Stimulated activated CD8-positive, alpha-beta memory T cell treated with anti-CD3 and anti-CD28 coated beads, Interleukin-7, amount 100 ng/mL, for 4 hours (primary cell): ENCODE data around the gene LRRC57.
"Not testable (repeated sequence)": the region's sequence is repeated elsewhere in the genome, so short reads cannot be mapped to it uniquely, and the experiment has no call there.

Experiments used
- DNase-seq, 2 donors: peaks; one replicate each; pipeline ENCODE4 v3.0.0-alpha.2; 2020; ENCODE audit warnings: low read depth in 2 of 2

LRRC57 gene

DNA sequence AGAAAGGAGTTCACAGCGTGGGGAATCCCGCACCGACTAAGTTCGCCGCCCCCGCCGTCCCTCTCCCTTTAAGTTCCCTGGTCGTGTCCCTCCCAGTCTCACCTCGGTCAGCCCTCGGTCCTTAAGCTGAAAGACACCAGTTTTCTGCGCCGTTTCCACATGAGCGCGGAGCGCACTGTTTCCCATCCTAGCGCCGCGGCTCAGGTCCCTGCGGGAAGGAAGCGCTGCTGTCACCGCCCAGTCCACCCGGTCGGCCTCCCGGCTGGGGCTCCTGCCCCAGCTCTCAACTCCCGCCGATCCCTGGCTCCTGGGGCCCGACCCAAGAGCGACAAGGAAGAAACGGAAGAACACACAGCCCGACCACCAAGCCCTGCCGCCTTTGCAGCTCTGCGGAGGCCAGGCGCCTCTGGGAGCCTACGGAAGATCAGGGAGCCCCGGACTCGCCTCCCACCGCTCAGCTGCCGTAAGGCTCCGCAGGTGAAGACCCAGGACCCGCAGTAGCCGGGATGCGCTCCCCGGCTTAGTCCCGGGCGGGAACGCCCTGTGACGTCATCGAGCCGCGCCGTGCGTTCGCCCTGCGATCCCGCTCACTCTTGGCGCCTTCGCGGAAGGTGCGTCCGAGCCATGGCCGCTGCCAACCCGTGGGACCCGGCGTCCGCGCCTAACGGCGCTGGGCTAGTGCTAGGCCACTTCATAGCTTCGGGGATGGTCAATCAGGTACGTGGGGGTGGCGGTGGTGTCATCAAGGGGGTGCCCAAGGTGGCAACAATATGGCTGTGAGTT is at the start of gene LRRC57, which contains the start of gene HAUS2:
Gene LRRC57, minus strand, starts transcription at position 545 of the 783 bp plus-strand sequence. Its CDS starts 359 bp downstream, at position 186.
Gene HAUS2, plus strand, starts transcription at position 590 of the 783 bp plus-strand sequence. Its CDS starts 35 bp downstream, at position 625.
- peak; percentile 67 to 84 for DNase-seq

DNA sequence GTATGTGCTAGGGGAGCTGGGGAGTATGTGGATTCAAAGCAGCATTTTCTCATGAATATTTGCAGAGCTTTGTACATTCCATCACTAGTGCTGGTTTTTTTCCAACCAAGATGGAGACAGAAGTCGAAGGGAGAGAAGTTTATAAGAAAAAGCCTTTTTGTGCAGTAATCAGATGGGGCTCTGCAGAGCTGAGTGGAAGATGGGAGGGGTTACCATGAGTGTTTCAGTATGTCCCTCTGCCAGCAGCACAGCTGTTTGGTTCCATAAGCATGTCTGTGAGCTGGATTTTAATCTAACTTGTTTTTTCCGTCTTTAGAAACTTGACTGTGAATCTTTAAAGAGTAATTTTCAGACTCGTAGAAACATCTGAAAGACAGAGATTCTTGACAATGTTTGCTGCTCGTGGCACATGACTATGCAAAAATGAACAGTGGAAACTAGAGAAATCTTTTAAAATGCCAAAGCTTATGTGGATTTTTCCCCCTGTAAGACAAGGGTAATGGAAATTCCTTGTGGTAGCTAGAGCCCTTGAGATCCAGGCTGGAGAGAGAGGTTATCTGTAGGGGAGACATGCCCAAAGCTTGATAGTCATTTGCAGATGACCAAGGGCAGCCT is 47.1 kb upstream of the LRRC57 start:
- no peak for DNase-seq

DNA sequence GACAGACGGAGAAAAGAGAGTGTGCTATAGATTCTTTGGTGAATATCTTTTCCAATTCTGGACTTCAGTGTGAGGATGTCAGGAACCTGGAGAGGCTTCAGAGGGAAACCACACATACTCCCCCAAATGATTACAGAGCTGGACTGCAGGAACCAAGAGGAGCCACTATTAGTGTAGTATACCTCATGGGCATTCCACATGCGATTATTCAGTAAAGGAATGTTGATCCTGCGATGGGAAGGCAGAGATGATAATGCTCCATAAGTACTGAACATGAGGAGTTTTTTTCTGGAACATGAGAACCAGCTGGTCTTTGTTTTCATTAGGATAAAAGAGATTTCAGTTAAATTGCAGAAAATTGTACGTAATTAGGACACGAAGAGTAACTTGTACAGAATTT is 45.5 kb upstream of the LRRC57 start:
- no peak for DNase-seq

DNA sequence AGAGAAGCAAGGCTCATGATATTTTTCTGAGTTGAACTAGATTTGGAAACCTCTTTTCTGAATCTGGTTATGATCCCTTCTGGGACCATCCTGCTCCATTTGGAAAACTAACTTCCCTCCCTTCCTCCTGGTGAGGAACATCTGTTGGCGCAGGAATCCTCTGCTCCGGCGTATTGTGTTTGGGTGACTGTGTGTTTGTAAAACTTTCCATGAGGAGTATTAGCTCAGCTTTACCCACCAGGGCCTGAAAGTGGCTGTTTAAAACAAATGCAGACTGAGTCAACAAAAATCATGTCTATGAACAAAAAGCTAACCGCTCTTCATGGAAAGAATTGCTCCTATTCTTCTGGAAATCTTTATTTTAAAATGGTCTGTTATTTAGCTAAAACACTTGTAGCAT is 44.5 kb upstream of the LRRC57 start:
- DNase-seq: no peak

DNA sequence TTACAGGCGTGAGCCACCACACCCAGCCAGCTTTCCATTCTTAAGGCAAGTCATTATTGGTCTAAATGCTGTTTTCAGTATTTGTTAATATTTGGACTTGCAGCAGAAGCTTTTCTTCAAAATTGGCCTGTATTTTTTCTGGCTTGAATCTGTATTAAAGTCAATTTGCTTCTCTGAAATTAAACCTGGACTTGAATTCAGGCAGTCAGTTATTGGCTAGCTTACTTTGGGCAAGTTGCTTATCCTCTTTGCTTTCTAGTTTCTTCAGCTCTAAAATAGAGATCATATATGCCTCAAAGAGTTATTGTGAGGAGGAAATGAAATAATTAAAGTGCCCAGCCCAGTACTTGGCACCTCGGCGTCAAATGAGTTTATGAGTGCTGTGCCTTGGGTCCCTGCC is 44.1 kb upstream of the LRRC57 start:
- no peak for DNase-seq

DNA sequence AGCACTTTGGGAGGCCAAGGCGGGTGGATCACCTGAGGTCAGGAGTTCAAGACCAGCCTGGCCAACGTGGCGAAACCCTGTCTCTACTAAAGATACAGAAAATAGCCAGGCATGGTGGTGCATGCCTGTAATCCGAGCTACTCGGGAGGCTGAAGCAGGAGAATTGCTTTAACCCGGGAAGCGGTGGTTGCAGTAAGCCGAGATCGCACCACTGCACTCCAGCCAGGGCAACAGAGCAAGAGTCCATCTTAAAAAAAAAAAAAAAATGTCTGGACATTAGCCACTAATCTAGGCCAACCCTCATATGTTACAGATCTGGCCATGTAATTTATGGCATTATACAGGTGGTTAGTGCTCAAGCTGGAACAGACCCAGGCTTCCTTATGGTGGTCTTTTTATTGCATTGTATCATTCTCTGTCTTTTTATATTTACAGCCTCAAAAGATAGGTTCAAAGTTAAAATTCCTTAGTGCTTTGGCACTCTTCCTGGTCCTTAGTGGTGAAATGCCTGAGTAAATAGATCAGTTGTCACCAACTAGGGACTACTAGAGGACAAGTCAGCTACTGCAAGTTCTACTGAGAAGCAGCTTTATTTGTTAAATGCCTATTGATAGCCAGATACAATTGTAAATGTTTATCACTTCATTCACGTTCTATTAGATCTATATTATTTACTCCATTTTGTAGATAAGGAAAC is 42.8 kb upstream of the LRRC57 start:
- DNase-seq: no peak

DNA sequence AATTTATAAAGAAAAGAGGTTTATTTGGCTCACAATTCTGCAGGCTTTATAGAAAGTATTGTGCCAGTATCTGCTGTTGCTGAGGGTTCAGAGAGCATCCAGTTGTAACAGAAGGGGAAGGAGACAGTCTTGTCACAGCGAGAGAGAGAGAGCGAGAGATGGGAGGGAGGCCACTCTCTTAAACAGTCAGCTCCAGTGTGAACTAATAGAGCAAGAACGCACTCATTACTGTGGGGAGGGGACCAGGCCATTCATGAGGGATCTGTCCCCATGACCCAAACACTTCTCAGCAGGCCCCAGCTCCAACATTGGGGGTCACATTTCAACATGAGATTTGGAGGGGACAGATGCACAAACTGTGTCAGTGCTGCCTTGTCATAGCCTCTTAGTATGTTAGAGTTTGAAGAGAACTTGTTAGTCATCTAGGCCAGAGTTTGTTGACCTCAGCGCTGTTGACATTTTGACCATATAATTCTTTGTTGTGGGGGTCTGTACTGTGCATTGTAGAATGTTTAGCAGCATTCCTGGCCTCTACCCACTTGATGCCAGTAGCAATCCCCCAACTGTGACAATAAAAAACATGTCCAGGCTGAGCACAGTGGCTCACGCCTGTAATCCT is 42.1 kb upstream of the LRRC57 start:
- no peak for DNase-seq

DNA sequence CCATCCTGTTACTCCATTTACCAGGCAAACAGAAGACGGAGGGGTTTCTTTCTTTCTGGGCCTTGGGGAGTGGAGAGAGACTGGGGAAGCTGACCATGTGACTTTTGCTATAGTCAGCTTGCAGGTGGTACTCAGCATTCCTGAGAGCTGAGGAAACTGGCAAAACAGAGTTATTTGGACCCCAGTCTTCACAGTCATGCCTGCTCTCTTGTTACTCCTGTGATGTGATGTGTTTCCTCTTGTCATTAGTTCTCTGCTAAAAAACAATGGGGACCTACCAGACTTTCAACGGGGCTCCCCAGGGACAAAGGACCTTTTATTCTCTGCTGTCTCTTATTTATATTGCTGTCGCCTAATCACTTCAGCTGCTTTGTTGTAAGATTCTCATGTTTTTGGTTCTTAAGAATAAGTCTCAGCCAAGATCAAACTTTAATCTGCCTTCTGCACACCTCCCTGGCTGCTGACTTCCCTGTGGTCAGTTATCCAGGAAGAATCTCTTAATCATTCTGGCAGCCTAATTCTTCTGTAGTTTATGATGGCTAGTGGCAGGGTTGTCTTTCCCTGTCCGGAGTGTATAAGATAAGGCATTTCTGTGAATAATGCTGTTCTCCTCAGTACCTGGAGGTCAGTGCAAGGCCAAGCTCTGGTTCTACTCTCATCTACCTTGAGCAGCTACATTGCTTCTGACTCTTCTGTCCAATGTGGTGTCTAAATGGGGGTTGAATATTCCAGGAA is 35.6 kb upstream of the LRRC57 start:
- DNase-seq: no peak

DNA sequence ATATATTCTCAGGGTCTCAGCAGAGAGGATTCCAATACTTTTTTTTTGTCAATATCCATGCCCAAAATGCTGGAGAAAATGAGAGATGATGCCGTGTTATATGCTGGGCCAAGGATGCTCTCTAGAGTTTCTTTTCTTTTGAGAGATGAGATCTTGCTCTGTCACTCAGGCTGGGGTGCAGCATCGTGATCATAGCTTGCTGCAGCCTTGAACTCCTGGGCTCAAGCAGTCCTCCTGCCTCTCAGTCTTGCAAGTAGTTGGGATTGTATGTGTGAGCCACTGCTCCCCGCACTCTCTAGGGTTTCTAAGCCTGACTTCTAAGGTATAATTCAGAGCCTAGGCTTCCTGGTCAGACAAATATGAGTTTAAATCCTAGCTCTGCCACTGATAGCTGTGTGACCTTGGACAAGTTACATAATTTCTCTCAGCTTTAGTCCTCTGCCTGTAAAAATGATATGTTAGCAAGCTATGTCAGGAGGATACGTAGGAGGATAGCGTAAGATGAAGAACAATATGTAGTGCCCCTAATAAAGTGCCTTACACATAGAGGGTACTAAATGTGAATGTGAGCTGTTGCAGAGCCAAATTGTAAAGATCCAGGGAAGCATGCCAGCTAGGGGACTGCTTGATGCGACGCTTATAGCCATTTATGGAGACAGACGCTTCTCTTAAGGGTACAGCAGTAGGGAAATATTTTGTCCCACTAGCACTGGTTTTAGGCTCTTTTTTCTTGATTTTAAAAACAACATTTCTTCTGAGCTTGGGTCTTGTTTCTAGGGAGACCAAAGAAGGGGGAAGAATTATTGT is 34.2 kb upstream of the LRRC57 start:
- no peak for DNase-seq

DNA sequence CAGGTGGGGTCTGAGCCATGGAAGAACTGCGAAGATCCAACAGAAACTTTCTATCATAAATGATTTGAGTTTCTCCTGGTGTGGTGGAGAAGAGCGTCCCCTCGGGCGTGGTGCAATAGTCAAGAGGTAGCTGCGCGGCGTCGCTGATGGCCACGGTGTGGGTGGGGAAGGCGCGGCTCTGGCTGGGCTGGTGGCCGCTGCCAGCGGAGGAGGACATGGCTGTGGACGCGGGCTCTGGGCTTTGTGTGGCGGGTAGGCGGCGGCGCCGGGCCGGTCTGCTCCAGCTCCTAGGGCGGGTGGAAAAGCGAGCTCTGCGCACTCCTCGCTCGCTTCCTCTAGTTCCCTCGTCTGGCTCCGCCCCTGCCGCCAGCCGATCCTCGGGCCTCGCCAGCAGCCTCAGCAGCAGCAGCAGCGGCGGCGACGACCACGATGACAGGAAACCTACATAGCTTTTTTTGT is 32.7 kb upstream of the LRRC57 start:
- peak; percentile 46 to 72 for DNase-seq

DNA sequence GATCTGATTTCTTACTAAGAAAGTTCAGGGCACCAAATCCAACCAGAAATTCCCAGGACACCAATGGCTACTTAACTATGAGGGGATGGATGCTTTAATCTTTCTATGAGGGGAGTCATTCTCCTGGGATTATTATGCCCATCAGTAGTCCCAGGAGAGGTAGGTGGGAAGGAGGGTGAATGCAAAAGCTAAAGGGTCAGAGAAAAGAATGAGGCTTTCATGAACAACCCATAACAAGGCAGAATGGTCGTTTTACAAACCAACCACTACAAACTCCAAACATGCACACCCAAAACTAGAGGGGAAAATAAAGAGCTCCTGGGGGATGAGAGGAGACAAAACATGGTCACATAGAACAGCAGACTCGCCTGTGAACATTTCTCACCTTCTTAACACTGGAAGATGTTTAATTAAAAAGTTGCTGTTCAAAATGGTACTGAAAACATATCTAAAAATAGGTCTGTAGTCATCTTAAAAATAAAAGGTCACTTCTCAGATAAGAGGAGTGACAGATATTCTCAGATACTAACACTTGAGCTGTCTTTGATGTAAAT is 30.5 kb upstream of the LRRC57 start:
- DNase-seq: no peak

DNA sequence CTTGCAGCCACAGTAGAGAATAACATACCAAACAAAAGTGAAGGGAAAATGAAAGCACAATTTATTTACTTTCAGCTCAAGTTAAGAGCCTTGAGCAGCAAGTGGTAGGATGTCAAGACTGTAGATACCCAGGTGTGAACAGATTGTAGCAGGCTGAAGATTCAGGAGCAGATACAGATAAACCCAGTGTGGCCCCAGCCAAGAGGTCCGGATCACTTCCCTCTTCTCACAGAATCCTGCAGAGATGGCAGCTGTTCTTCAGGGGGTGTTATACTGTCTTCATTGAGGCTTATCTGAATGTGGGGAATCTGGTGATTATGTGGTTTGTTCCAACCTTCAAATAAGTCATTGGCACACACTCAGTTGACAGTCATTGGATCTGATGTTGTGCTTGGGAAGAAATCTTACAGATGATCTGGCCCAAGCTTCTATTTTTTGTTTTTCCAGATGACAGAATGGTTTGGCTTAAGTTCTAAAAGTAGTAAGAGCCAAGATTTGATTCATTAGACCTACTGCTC is 29.0 kb upstream of the LRRC57 start:
- DNase-seq: no peak

DNA sequence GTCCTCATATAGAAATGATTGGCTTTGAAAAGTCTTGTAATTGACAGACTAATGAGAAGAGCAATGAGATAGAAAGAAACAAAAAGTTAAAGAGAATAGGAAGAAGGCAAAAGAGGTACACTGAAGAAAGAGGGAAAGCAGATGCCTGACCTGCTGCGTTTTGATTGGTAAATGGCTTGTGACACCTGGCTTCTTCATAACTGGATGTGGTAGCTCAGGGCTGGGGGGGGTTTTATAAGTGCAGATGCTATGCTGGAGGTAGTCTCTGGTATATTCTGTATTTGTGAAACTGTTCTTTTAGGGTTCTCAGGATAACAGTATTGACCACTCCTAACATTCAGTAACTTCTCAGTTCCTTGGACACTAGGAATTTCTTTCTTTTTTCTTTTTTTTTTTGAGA is 28.2 kb upstream of the LRRC57 start:
- DNase-seq: no peak

DNA sequence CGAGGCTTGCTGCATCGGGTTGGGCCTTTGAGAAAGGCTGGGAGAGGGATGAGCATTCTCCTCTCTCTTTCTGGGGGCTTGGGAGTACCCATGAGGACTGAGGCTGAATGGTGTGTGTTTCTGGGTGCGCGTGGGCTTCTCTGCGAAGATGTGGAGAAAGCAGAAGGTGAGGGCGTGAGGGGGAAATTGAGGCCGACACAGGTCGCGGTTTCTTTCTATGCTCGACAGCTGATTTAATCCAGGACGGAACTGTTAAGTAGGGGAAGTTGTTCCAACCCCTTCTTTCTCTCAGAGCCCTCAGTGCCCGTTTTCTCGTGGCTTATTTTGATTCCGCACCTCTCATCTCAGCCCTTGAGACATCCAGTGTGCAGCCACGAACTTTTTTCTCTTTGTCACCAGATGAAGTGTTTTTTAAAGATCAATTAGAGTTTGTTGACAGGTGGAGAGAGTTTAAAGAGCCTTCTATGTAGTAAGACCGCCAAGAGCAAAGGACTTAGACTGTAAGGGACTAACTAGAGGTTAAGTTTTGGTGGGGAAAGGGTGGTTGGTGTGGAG is 27.5 kb upstream of the LRRC57 start:
- no peak for DNase-seq

DNA sequence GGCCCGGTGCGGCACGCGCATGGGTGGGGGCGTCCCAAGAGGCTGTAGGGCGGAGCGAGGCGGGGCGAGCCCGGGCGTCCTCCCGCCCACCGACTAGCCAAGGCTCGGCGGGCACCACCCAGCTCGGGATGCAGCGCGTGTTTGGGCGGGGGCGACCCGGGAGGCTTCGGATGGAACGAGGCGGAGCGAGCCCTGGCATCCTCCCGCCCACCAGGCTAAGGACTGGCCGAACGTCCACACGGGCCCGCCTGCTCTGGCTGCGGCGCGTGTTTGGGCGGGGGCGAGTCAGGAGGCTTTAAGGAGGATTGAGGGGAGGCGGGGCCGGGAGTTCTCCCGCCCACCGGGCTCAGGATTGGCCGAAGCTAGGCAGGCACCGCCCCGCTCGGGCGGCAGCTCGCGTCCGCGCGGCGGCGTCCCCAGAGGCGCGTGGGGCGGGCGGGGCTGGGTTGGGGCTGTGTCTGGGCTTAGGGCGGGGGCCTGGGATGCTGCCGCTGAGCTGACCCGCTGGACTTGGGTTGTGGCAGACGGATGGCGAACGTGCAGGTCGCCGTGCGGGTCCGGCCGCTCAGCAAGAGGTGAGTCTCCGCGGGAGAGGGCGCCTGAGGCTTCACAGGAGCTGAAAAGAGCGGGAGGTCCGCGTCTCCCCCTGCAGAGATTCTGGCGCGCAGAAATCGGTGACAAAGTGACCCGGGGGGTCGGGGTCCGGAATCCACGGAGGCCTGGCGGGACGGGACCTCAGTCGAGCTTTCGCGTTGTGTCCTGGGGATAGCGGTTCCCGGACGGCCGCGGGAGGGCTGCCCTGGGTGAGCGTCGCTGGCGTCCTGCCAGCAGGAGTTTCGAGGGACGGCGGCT is 26.8 kb upstream of the LRRC57 start, which contains the start of gene STARD9:
Gene STARD9, plus strand, starts transcription at position 419 of the 852 bp plus-strand sequence. Its CDS starts 110 bp downstream, at position 529.
- peak; percentile 88 to 94 for DNase-seq

DNA sequence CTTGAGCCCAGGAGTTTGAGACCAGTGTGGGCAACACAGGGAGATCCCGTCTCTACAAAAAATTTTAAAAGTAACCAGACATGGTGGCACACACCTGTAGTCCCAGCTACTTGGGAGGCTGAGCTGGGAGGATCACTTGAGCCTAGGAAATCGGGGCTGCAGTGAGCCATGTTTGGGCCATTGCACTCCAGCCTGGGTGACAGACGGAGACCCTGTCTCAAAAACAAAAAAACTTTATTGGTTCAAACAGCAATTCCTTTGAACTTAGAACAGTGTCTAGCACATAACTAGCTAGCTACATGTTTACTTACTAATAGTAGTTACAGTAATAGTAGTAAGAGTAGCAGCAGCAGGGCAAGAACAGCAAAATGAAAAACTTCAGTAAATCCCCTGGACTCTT is 10.1 kb upstream of the LRRC57 start:
- no peak for DNase-seq

DNA sequence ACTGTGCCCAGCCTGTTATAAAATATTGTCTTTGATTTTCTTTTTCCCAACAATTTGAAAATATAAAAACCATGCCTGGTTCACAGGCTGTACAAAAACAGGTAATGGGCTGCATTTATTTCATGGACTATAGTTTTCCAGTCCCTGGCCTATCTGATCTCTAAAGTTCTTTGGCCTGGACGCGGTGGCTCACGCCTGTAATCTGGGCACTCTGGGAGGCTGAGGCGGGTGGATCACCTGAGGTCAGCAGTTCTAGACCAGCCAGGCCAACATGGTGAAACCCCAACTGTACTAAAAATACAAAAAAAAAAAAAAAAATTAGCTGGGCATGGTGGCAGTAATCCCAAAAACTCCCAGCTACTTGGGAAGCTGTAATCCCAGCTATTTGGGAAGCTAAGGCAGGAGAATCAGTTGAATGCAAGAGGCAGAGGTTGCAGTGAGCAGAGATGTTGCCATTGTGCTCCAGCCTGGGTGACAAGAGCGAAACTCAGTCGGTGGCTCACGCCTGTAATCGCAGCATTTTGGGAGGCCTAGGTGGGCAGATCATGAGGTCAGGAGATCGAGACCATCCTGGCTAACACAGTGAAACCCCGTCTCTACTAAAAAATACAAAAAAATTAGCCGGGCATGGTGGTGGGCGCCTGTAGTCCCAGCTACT is 8.1 kb upstream of the LRRC57 start:
- DNase-seq: not testable (repeated sequence)

DNA sequence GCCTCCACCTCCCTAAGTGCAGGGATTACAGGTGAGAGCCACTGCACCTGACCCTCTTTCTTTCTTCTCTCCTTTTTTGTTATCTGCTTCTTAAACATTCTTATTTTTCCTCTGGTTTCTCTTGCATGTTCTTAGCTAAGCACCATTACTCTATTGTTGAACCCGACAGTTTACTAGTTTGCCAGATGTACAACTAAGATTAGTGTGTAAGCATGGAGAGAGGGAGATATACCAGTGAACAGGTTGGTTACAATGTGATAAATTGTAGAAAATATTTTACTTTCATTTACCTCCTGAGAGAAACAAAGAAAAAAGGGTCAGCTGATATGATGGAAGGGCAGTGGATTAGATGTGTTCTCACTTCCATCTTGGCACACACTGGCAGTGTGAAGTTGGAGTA is 5.0 kb upstream of the LRRC57 start:
- DNase-seq: no peak
